ENCODE results near the gene THBS4. TPM values are rescaled to one million over a fixed set of nuclear protein-coding genes. Genes with fewer than 3 reads are reported as not detected.
"Not testable (repeated sequence)": the region's sequence is repeated elsewhere in the genome, so short reads cannot be mapped to it uniquely, and the experiment has no call there.

The THBS4 gene
- polyA plus RNA-seq, 1 donor = 3.3 TPM

- Histone ChIP-seq H3K36me3 (ENCODE audit: control insufficient read depth, insufficient read depth, low read length) (no peaks in the 10 kb centered on the region), H3K4me1 (ENCODE audit: control insufficient read depth, insufficient read depth, low read length) (peaks cover 6% of the 10 kb centered on the region), H3K4me3 (ENCODE audit: low read length) (no peak overlapping the region), H3K9me3 (ENCODE audit: control insufficient read depth, low read depth, low read length) (no peaks in the 10 kb centered on the region), H3K27me3 (ENCODE audit: control insufficient read depth, insufficient read depth, low read length) (no peaks in the 10 kb centered on the region), H3K27ac (ENCODE audit: low read length) (no peak overlapping the region)
- no peak for DNase-seq
- WGBS (ENCODE audit: insufficient coverage, low lambda C conversion rate) = no CpG with 5 or more reads among the region's 5 CpGs
Measured at GRCh38 chr5:80094236-80094738, 59.1 kb downstream of the THBS4 start.

DNA sequence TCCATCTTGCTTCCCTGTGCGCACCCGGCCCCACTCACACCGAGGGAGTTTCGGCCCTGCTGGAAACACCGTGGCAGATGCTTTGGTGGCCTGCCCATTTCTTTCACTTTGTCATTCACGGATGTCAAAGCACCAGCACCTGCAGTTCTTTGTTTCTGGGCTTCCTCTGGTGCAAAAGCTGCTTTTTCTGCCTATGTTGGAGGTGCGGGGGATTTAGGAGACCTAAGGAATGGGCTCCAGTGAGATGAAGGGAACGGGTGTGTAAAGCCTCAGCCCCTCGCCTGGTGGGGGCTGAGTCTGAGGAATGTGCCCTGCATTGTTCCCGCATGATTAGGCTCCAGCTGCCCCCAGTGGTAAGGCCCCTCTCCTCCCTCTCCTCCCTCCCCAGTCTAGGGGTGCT, 62.3 kb downstream of the THBS4 start:
- no peak overlapping the region for H3K27ac ChIP-seq (ENCODE audit: low read length)
- H3K4me1 ChIP-seq (ENCODE audit: control insufficient read depth, insufficient read depth, low read length) = peaks cover 6% of the 10 kb centered on the region
- no peaks in the 10 kb centered on the region for H3K27me3 ChIP-seq (ENCODE audit: control insufficient read depth, insufficient read depth, low read length)
- H3K9me3 ChIP-seq (ENCODE audit: control insufficient read depth, low read depth, low read length) = no peaks in the 10 kb centered on the region
- DNase-seq = no peak
- no peaks in the 10 kb centered on the region for H3K36me3 ChIP-seq (ENCODE audit: control insufficient read depth, insufficient read depth, low read length)
- no CpG with 5 or more reads among the region's 10 CpGs for WGBS (ENCODE audit: insufficient coverage, low lambda C conversion rate)
- H3K4me3 ChIP-seq (ENCODE audit: low read length) = no peak overlapping the region

- no peak for DNase-seq
- no peaks in the 10 kb centered on the region for H3K9me3 ChIP-seq (ENCODE audit: control insufficient read depth, low read depth, low read length)
- no peak overlapping the region for H3K27ac ChIP-seq (ENCODE audit: low read length)
- peaks cover 7% of the 10 kb centered on the region for H3K4me1 ChIP-seq (ENCODE audit: control insufficient read depth, insufficient read depth, low read length)
- no peaks in the 10 kb centered on the region for H3K27me3 ChIP-seq (ENCODE audit: control insufficient read depth, insufficient read depth, low read length)
- H3K36me3 ChIP-seq (ENCODE audit: control insufficient read depth, insufficient read depth, low read length) = no peaks in the 10 kb centered on the region
- no peak overlapping the region for H3K4me3 ChIP-seq (ENCODE audit: low read length)
Measured at GRCh38 chr5:80101993-80102392, 66.8 kb downstream of the THBS4 start.

GRCh38 chr5:80103371-80103770, 68.2 kb downstream of the THBS4 start:
- Histone ChIP-seq H3K36me3 (ENCODE audit: control insufficient read depth, insufficient read depth, low read length) (no peaks in the 10 kb centered on the region), H3K9me3 (ENCODE audit: control insufficient read depth, low read depth, low read length) (no peaks in the 10 kb centered on the region)

DNA sequence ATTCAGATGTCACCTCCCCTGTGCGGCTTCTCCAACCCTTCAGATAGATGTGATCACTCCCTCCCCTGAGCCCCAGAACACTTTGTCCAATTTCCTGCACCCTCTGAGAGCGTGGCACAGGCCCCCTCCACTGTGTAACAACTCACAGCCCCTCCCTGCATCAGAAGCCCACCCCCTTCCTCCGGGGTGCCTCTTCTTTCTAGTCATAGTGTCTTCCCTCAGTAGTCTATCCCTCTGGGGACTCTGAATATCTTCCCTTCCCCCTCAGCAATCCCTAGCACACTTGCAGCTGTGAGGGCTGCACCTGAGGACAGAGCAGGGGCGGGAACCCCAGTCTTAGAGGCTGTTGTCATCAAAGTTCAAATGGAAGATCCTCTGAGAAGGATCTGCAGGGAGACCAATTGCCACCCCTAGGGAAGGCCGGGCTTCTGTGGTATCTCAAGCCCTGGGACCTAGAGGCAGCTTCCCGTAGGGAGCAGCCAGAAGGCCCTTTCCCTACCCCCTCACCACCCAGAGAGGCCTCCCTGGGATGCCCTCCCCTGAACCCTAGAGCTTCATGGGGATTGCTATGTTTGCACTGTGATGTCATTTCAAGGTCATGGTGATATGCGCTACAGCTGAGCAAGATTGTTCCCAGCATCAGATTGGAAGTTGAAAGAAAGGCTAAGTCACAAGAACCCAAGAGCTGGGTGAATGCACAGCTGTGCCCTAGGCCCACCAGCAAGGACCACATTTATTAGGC, 70.7 kb downstream of the THBS4 start:
- H3K4me3 ChIP-seq (ENCODE audit: low read length) = no peak overlapping the region

More at GRCh38 chr5:80103371-80103770, 68.2 kb downstream of the THBS4 start:
- H3K4me3 ChIP-seq (ENCODE audit: low read length) = no peak overlapping the region
- H3K4me1 ChIP-seq (ENCODE audit: control insufficient read depth, insufficient read depth, low read length) = peaks cover 7% of the 10 kb centered on the region
- no peak for DNase-seq
- WGBS (ENCODE audit: insufficient coverage, low lambda C conversion rate) = no CpG with 5 or more reads among the region's 6 CpGs
- H3K27ac ChIP-seq (ENCODE audit: low read length) = no peak overlapping the region
- no peaks in the 10 kb centered on the region for H3K27me3 ChIP-seq (ENCODE audit: control insufficient read depth, insufficient read depth, low read length)

GRCh38 chr5:80106916-80107315, 71.8 kb downstream of the THBS4 start:
- WGBS (ENCODE audit: insufficient coverage, low lambda C conversion rate) = 80% methylated on average over 1 of the region's 5 CpGs
- no peak for DNase-seq
- H3K27ac ChIP-seq (ENCODE audit: low read length) = no peak overlapping the region
- peaks cover 29% of the 10 kb centered on the region for H3K4me1 ChIP-seq (ENCODE audit: control insufficient read depth, insufficient read depth, low read length)
- no peaks in the 10 kb centered on the region for H3K27me3 ChIP-seq (ENCODE audit: control insufficient read depth, insufficient read depth, low read length)
- no peak overlapping the region for H3K4me3 ChIP-seq (ENCODE audit: low read length)
- H3K9me3 ChIP-seq (ENCODE audit: control insufficient read depth, low read depth, low read length) = no peaks in the 10 kb centered on the region
- H3K36me3 ChIP-seq (ENCODE audit: control insufficient read depth, insufficient read depth, low read length) = no peaks in the 10 kb centered on the region

More for the DNA sequence above, 70.7 kb downstream of the THBS4 start:
- Histone ChIP-seq H3K27ac (ENCODE audit: low read length) (no peak overlapping the region), H3K36me3 (ENCODE audit: control insufficient read depth, insufficient read depth, low read length) (no peaks in the 10 kb centered on the region), H3K9me3 (ENCODE audit: control insufficient read depth, low read depth, low read length) (no peaks in the 10 kb centered on the region), H3K27me3 (ENCODE audit: control insufficient read depth, insufficient read depth, low read length) (no peaks in the 10 kb centered on the region), H3K4me1 (ENCODE audit: control insufficient read depth, insufficient read depth, low read length) (peaks cover 21% of the 10 kb centered on the region)
- no CpG with 5 or more reads among the region's 7 CpGs for WGBS (ENCODE audit: insufficient coverage, low lambda C conversion rate)
- peak; percentile 69 to 79 for DNase-seq

GRCh38 chr5:80109646-80110478, 74.7 kb downstream of the THBS4 start:
- Histone ChIP-seq H3K9me3 (ENCODE audit: control insufficient read depth, low read depth, low read length) (peaks cover 4% of the 10 kb centered on the region), H3K4me3 (ENCODE audit: low read length) (no peak overlapping the region), H3K36me3 (ENCODE audit: control insufficient read depth, insufficient read depth, low read length) (no peaks in the 10 kb centered on the region), H3K27ac (ENCODE audit: low read length) (no peak overlapping the region), H3K27me3 (ENCODE audit: control insufficient read depth, insufficient read depth, low read length) (no peaks in the 10 kb centered on the region), H3K4me1 (ENCODE audit: control insufficient read depth, insufficient read depth, low read length) (peaks cover 32% of the 10 kb centered on the region)
- WGBS (ENCODE audit: insufficient coverage, low lambda C conversion rate) = no CpG with 5 or more reads among the region's 9 CpGs
- DNase-seq = no peak

DNA sequence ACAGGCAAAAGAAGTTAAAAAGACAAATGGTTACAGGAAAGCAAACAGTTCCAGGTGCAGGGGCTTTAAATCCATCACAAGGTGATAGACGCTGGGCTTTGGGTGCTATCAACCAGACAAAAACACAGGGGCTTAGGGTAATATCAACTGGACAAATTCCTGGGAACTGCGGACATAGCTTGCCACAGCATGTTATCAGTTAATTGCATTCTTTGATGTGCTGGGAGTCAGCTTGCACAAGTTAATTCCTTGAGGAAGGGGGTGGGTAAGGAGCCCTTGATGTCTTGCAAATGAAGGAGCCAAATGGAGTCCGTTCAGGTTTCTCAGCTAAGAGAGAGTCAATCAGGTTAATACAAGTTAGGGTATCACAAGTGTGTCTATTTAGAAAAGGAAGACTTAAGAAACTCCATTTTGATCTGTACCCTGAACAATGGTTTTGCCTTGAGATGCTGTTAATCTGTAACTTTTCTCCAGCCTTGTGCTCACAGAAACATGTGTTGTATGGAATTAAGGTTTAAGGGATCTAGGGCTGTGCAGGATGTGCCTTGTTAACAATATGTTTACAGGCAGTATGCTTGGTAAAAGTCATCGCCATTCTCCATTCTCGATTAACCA, 76.3 kb downstream of the THBS4 start:
- H3K4me1 ChIP-seq (ENCODE audit: control insufficient read depth, insufficient read depth, low read length) = peaks cover 25% of the 10 kb centered on the region
- not testable (repeated sequence) for H3K9me3 ChIP-seq (ENCODE audit: control insufficient read depth, low read depth, low read length); H3K27ac ChIP-seq (ENCODE audit: low read length); H3K36me3 ChIP-seq (ENCODE audit: control insufficient read depth, insufficient read depth, low read length); H3K27me3 ChIP-seq (ENCODE audit: control insufficient read depth, insufficient read depth, low read length); H3K4me3 ChIP-seq (ENCODE audit: low read length)
- no CpG with 5 or more reads among the region's 5 CpGs for WGBS (ENCODE audit: insufficient coverage, low lambda C conversion rate)
- DNase-seq = peak in 1 of 2 donors; percentile 63

- no peak overlapping the region for H3K4me3 ChIP-seq (ENCODE audit: low read length)
- peaks cover 21% of the 10 kb centered on the region for H3K4me1 ChIP-seq (ENCODE audit: control insufficient read depth, insufficient read depth, low read length)
- no peak for DNase-seq
- no peaks in the 10 kb centered on the region for H3K27me3 ChIP-seq (ENCODE audit: control insufficient read depth, insufficient read depth, low read length)
- no peak overlapping the region for H3K27ac ChIP-seq (ENCODE audit: low read length)
- no CpG with 5 or more reads among the region's 3 CpGs for WGBS (ENCODE audit: insufficient coverage, low lambda C conversion rate)
- peaks cover 4% of the 10 kb centered on the region for H3K9me3 ChIP-seq (ENCODE audit: control insufficient read depth, low read depth, low read length)
- H3K36me3 ChIP-seq (ENCODE audit: control insufficient read depth, insufficient read depth, low read length) = no peaks in the 10 kb centered on the region
Measured at GRCh38 chr5:80114860-80115259, 79.7 kb downstream of the THBS4 start.

DNA sequence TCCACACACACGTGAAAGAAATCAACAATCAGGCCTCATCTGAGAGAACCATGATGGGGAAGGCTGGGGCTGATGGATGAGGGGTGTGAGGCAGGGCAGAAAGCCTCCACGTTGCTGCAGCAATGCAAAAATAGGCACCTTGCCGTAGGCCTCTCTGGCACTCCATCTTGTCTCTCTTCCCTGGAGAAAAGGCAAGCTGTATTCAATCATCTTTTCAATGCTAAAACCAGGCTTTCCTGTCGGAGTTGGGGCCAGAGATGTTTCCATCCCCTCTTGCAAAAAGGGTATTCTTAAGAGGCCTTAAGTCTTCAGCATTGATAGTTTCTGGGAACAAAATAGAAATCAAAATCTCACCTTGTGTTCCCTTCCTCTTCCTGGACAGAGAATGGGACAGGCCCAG, 80.9 kb downstream of the THBS4 start:
- WGBS (ENCODE audit: insufficient coverage, low lambda C conversion rate) = 100% methylated on average over 1 of the region's 4 CpGs
- H3K36me3 ChIP-seq (ENCODE audit: control insufficient read depth, insufficient read depth, low read length) = no peaks in the 10 kb centered on the region
- DNase-seq = no peak
- H3K27ac ChIP-seq (ENCODE audit: low read length) = no peak overlapping the region
- peaks cover 4% of the 10 kb centered on the region for H3K9me3 ChIP-seq (ENCODE audit: control insufficient read depth, low read depth, low read length)
- no peaks in the 10 kb centered on the region for H3K27me3 ChIP-seq (ENCODE audit: control insufficient read depth, insufficient read depth, low read length)
- H3K4me1 ChIP-seq (ENCODE audit: control insufficient read depth, insufficient read depth, low read length) = peaks cover 10% of the 10 kb centered on the region
- no peak overlapping the region for H3K4me3 ChIP-seq (ENCODE audit: low read length)
